HCT116 (cell line): Measurements from ENCODE around the gene MED16.

ENCODE experiments used
- ATF3 ChIP-seq: IDR thresholded peaks from 2 replicates; pipeline ENCODE4 v1.6.1; 2012
- CEBPB ChIP-seq: IDR thresholded peaks from 2 replicates; pipeline ENCODE4 v1.6.1; 2012; ENCODE audit warnings: low read depth
- CTCF ChIP-seq, 3 experiments: fragments of 200-600 bp in 1 of 3; sonication (generic) in 1 of 3; IDR thresholded peaks in 2 of 3; conservative IDR thresholded peaks in 1 of 3; 2 replicates each; pipeline ENCODE4 v1.5.1; 2012 to 2017; ENCODE audit warnings: low read depth in 2 of 3, low read length in 2 of 3, antibody characterized with exemption in 1 of 3, borderline replicate concordance in 1 of 3, control low read depth in 1 of 3, mild to moderate bottlenecking in 1 of 3, mixed read lengths in 1 of 3, mixed run types in 1 of 3, moderate library complexity in 1 of 3; ENCODE audit not compliant: insufficient read depth in 1 of 3
- EZH2 ChIP-seq: fragments of 200-600 bp; sonication (generic); IDR thresholded peaks from 2 replicates; pipeline ENCODE4 v1.6.1; 2017; ENCODE audit warnings: antibody characterized with exemption, mixed run types
- FOSL1 ChIP-seq: IDR thresholded peaks from 2 replicates; pipeline ENCODE4 v1.6.1; 2012; ENCODE audit warnings: low read depth
- MAX ChIP-seq: IDR thresholded peaks from 2 replicates; pipeline ENCODE4 v1.6.1; 2012
- POLR2A ChIP-seq: IDR thresholded peaks from 2 replicates; pipeline ENCODE4 v1.7.0; 2011; ENCODE audit warnings: borderline replicate concordance; ENCODE audit not compliant: insufficient read depth, insufficient read length; ENCODE audit errors: extremely low read depth
- POLR2AphosphoS5 ChIP-seq: IDR thresholded peaks from 2 replicates; pipeline ENCODE4 v1.6.1; 2011; ENCODE audit warnings: mild to moderate bottlenecking, low read depth, low read length, moderate library complexity
- REST ChIP-seq: IDR thresholded peaks from 2 replicates; pipeline ENCODE4 v1.6.1; 2012; ENCODE audit warnings: low read depth
- SIN3A ChIP-seq: IDR thresholded peaks from 2 replicates; pipeline ENCODE4 v1.6.1; 2012; ENCODE audit warnings: low read depth
- SP1 ChIP-seq: IDR thresholded peaks from 2 replicates; pipeline ENCODE4 v1.6.1; 2012; ENCODE audit warnings: low read depth

GRCh38 chr19:903266-903797 lies 10.3 kb upstream of the MED16 start:
- no peak for TF ChIP-seq CTCF (IDR thresholded peaks at IDR 0.05 in 2 of 3, conservative IDR thresholded peaks at IDR 0.05 in 1 of 3; ENCODE audit: borderline replicate concordance in 1 of 3, insufficient read depth in 1 of 3, low read depth in 2 of 3, low read length in 2 of 3)
- TF ChIP-seq POLR2AphosphoS5: no peak
- TF ChIP-seq MAX: no peak
- TF ChIP-seq REST: no peak
- TF ChIP-seq ATF3: no peak
- no peak for TF ChIP-seq POLR2A
- no peak for TF ChIP-seq EZH2
- no peak for TF ChIP-seq SP1
- TF ChIP-seq FOSL1: no peak
- no peak for TF ChIP-seq CEBPB
- no peak for TF ChIP-seq SIN3A
